SH-SY5Y (cell line): ENCODE results near the gene PTTG1IP.

Source experiments
- GATA2 ChIP-seq: IDR thresholded peaks from 2 replicates; pipeline ENCODE4 v1.6.1; 2011; ENCODE audit warnings: mild to moderate bottlenecking, low read depth, low read length
- GATA3 ChIP-seq: IDR thresholded peaks from 2 replicates; pipeline ENCODE4 v1.6.1; 2011; ENCODE audit warnings: low read depth, mild to moderate bottlenecking, low read length, moderate library complexity

DNA sequence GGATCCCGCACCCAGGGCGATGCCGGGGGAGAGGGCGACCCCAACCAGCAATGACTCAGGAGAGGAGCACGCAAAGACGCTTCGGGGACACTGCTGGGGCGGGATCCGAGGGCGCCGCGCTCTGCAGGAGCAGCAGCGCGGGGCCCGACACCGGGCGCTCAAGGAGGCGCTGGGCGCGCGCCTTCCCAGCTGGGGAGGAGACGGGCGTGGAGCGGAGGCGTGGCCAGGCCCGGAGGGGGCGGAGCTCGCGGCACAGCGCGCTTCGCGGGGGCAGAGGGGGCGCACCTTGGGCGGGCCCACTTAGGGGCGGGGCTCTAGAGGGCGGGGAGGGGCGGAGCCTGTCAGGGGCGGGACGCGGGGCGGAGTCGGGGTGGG, 56.0 kb downstream of the PTTG1IP start:
- TF ChIP-seq GATA2 (no peak), GATA3 (no peak)
